Fibroblast of skin of right biceps (primary cell): ENCODE results near the gene KPNA2.
"Not testable (repeated sequence)": the region's sequence is repeated elsewhere in the genome, so short reads cannot be mapped to it uniquely, and the experiment has no call there.

Experiments
- DNase-seq: peaks from one replicate; pipeline ENCODE4 v3.0.0-alpha.2; 2013

KPNA2 gene

GRCh38 chr17:68061512-68062313 lies 26.2 kb downstream of the KPNA2 start:
- DNase-seq, result no peak

- not testable (repeated sequence) for DNase-seq
These were observed 29.8 kb downstream of the KPNA2 start for GRCh38 chr17:68065366-68065765.

- DNase-seq, result not testable (repeated sequence)
These were observed 33.0 kb downstream of the KPNA2 start for GRCh38 chr17:68068512-68068911.

- not testable (repeated sequence) for DNase-seq
These were observed 35.3 kb downstream of the KPNA2 start for GRCh38 chr17:68070582-68071444.

- no peak for DNase-seq
These were observed 38.7 kb downstream of the KPNA2 start for GRCh38 chr17:68074279-68074678.

GRCh38 chr17:68075953-68076607 lies 40.5 kb downstream of the KPNA2 start:
- DNase-seq, result peak; percentile 25

GRCh38 chr17:68077498-68077897 lies 42.0 kb downstream of the KPNA2 start:
- DNase-seq, result not testable (repeated sequence)

GRCh38 chr17:68080411-68081150 lies 45.0 kb downstream of the KPNA2 start:
- DNase-seq, result no peak

GRCh38 chr17:68081305-68082265 lies 46.0 kb downstream of the KPNA2 start:
- not testable (repeated sequence) for DNase-seq

GRCh38 chr17:68085771-68086381 lies 50.3 kb downstream of the KPNA2 start:
- DNase-seq, result no peak

GRCh38 chr17:68086666-68087065 lies 51.1 kb downstream of the KPNA2 start:
- not testable (repeated sequence) for DNase-seq

GRCh38 chr17:68087131-68087623 lies 51.6 kb downstream of the KPNA2 start:
- DNase-seq, result not testable (repeated sequence)

- DNase-seq, result no peak
These were observed 52.3 kb downstream of the KPNA2 start for GRCh38 chr17:68087851-68088250.

GRCh38 chr17:68089881-68090280 lies 54.3 kb downstream of the KPNA2 start:
- DNase-seq, result peak; percentile 19

GRCh38 chr17:68094481-68095078 lies 59.0 kb downstream of the KPNA2 start:
- no peak for DNase-seq

GRCh38 chr17:68095205-68095811 lies 59.8 kb downstream of the KPNA2 start:
- DNase-seq, result no peak

GRCh38 chr17:68096111-68096510 lies 60.6 kb downstream of the KPNA2 start:
- no peak for DNase-seq
